Medulla oblongata (tissue), 1 donor: ENCODE measurements around the gene ANKK1.

Experiments
- DNase-seq: peaks from one replicate; pipeline ENCODE4 v3.0.0-alpha.2; 2015; ENCODE audit errors: extremely low spot score

Gene ANKK1

GRCh38 chr11:113378692-113379091 is 8.9 kb upstream of the ANKK1 start:
- DNase-seq: no peak

- DNase-seq: no peak
These were observed 5.5 kb upstream of the ANKK1 start for GRCh38 chr11:113382121-113382520.

- DNase-seq: no peak
These were observed 3.0 kb upstream of the ANKK1 start for GRCh38 chr11:113384551-113384950.

- DNase-seq: no peak
These were observed 1.8 kb upstream of the ANKK1 start for GRCh38 chr11:113385749-113386148.

DNA sequence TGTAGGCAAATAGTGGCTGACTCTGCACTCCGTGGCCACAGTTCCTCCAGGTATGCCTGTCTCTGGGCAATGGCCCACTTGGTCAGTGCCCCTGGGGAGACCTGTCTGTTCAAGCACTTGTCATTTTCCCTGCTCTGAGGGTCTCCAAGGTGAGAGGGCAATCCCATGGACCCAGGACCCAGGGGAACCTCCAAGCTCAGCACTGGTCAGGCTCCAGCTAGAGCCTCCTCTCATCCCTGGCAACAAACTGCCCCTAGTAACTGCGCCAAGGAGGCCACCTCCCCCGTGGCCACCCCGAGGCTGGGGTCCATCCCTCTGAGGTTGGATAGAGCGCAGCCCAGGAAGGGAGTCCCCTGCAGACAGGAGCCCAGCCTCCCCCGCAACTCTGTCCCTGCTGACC is 713 bp upstream of the ANKK1 start:
- DNase-seq: no peak

GRCh38 chr11:113389272-113389671 is 1.7 kb downstream of the ANKK1 start:
- DNase-seq: no peak

- no peak for DNase-seq
These were observed 4.8 kb downstream of the ANKK1 start for GRCh38 chr11:113392236-113392921.

GRCh38 chr11:113393501-113393985 is 6.0 kb downstream of the ANKK1 start:
- no peak for DNase-seq

- no peak for DNase-seq
These were observed 7.3 kb downstream of the ANKK1 start for GRCh38 chr11:113394919-113395318.

- DNase-seq: no peak
These were observed 8.3 kb downstream of the ANKK1 start for GRCh38 chr11:113395782-113396336.

DNA sequence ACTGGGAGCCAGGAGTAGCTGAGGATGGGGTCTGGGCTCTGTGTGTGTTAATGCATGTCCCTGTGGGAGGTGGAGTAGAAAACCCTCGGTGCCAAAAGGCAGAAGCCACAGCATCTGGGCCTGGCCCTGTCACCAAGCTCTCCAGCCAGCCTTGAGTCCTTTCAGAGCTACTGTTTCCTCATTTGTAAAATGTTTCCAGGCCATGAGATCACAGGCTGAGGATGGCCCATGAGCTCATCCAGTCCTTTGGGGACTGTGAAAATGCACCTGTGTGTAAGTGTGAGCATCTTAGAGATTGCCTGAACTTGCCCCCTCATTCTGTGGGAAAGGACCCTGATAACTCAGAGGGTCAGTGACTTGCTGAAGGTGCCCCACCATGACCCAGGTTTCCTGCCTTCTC is 9.1 kb downstream of the ANKK1 start:
- no peak for DNase-seq

DNA sequence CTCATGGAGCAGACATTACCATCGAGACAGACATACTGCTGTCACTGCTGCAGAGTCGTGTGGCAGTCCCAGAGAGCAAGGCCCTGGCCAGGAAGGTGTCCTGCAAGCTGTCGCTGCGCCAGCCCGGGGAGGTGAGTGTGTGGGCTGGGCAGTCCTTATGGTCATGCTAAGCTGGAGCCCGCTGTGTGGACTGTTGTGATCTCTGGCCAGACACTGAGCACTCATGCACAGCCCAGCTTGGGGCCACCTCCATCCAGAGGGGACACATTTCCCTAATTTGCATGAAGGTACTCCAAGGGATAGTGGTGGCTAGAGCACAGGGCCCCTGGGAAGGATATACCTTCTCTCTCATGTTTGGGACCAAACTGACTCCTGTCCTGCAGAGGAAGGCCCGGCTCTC is 9.6 kb downstream of the ANKK1 start:
- no peak for DNase-seq

GRCh38 chr11:113397821-113398220 is 10.2 kb downstream of the ANKK1 start:
- DNase-seq: no peak

- DNase-seq: no peak
These were observed 11.3 kb downstream of the ANKK1 start for GRCh38 chr11:113398669-113399430.

DNA sequence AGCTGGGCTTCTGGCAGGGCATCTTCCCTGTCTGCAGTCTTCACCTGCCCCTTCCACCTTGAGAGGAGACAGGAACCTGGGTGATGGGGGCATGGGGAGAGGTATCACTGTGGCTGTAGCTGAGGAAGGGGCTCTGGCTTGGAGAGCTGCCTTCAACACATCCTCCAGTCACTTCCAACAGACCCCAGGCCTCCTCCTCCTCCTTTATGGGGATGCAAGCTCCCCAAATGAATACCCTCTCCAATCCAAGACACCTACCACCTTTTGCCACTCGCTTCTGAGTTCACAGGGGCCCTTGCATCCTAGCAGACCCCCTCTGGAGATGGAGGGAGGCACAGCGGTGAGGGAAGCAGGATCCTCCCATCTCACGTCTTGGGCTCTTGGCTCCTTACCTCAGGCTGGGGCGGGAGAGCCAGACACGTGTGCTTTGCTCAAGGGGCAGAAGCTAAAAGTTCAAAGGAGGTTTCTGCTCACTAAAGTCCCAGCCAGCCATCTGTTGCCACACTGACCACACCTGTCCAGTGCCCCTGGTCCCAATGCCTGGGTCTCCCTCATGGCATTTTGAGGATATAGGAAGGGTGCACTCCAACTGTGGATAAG is 13.2 kb downstream of the ANKK1 start:
- DNase-seq: no peak

DNA sequence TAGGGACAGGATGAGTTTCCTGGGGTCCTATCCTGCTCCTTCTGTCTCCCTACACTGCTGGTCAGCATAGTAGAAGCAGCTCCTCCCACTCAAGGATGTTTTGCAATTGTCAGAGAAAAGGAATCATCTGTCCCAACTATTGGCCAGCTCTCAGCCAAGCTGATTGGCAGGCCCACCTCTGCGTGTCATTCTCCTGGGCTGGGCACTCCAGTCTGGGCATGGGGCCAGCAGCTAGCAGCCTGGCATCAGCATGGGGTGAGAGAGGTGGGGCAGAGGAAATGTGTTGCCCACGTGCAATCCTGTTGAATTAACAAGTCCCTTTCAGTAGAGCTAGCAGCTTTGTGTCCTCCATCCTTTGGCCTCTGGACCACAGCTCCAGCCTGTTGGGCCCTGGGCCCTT is 14.1 kb downstream of the ANKK1 start:
- peak; percentile 71 for DNase-seq

DNA sequence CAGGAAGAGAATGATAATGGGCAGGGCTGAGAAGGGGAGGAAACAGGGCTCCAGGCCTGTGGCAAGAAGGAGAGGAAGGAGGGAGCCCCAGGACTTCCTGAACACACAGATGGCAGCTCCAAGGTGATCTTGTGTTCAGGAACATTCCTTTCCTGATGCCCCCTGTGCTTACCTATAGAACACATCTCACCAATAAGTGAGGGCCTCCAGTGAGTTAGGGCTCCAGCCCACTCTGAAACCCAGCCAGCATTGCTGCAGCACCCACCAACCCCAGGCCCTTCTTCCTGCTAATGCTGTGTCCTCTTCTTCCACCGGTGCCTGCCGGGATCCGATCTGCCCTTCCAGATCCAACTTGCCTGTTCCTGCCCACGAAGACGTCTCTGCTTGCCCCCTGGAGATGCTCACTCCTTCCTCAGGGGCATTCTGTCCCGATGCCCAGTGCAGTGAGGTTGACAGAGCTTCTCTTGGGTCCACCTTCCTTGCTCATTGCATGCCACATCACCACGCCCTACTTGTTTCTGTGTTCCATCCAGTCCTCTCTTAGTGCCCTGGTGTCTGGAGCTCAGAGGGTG is 17.4 kb downstream of the ANKK1 start:
- no peak for DNase-seq

GRCh38 chr11:113405724-113406478 is 18.3 kb downstream of the ANKK1 start:
- no peak for DNase-seq

DNA sequence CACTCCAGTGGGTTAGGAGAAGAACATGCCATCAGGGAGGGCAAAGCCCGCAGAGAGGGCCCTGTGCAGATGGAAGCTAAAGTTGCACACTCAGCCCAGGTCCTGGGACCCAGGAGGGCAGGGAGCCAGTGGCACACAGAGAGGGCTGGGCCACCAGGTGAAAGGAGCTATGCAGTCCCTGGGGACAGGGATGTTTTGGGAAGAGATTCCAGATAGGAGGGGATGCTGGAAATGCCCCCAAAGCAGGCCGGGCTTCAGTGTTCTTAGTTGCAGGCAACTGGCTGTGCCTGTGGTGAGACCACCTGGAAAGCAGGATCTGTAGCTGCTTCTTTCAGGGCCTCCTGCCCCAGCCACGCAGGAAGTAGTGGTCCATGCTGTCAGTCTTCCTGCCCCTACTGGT is 19.6 kb downstream of the ANKK1 start:
- DNase-seq: no peak

DNA sequence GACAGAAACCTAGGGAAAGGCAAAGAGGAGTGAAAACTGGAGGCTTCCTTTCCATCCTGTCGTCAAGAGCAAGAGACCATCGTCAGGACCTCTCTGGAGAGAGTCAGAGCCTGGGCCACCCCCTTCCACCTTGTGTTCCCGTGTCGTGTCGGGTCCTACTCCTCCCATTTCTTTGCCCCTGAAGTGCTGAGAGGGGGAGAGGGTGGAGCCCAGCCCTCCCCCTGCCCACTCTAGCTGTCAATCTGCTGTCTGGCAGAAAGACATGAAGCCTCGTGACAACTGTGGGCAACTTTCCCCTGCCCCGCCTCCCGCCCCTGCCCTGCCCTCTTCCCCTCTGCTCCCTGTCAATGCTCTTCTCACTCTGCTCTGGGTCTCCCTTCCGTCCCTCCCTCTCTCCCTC is 20.6 kb downstream of the ANKK1 start:
- DNase-seq: no peak

DNA sequence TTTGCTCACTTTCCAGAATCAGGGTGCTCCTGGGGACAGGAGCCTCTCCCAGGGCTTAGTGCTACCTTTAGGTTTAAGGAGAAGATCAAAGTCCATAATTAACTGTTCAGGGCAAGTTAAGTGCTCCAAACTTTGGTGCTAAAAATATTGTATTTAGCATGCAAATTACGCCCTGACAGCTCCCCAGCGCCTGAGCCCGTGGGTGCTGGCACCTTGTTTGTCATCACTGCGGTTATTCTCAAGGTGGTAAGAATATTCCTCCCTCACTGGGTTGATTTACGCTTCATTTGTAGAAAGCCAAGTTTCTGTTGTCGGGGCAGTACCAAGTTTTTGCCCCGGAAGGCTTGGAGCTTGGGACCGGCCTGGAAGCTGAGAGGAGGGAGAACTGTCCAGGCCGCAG is 21.3 kb downstream of the ANKK1 start:
- DNase-seq: no peak

GRCh38 chr11:113409526-113409925 is 21.9 kb downstream of the ANKK1 start:
- no peak for DNase-seq
